IPS-18c (cell line): ENCODE measurements around the gene DTNBP1.

Experiments
- H3K4me3 ChIP-seq: 2 replicates; pipeline ENCODE4 v1.7.0; 2013; ENCODE audit warnings: low read depth, mild to moderate bottlenecking, low read length, moderate library complexity; ENCODE audit not compliant: insufficient read depth
- H3K9me3 ChIP-seq: one replicate; pipeline ENCODE4 v1.6.1; 2013; ENCODE audit warnings: mild to moderate bottlenecking, low read length, moderate library complexity; ENCODE audit not compliant: control insufficient read depth, insufficient read depth

The DTNBP1 gene

DNA sequence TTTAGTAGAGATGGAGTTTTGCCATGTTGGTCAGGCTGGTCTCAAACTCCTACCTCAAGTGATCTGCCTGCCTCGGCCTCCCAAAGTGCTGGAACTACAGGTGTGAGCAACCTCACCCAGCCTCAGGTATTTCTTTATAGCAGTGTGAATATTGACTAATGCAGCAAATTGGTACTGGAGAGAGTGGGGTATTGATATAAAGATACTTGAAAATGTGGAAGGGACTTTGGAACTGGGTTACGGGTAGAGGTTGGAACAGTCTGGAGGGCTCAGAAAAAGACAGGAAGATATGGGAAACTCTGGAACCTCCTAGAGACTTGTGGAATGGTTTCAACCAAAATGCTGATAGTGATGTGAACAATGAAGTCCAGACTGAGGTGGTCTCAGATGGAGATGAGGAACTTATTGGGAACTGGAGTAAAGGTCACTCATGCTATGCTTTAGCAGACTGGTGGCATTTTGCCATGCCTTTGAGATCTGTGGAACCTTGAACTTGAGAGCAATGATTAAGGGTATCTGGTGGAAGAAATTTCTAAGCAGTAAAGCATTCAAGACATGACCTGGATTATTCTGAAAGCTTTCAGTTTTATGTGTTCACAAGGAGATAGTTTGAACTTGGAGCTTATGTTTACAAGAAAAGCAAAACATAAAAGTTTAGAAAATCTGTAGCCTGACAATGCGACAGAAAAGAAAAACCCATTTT is 127.2 kb downstream of the DTNBP1 start:
- Histone ChIP-seq H3K4me3 (no peak overlapping the region), H3K9me3 (peaks cover 2% of the 10 kb centered on the region)

DNA sequence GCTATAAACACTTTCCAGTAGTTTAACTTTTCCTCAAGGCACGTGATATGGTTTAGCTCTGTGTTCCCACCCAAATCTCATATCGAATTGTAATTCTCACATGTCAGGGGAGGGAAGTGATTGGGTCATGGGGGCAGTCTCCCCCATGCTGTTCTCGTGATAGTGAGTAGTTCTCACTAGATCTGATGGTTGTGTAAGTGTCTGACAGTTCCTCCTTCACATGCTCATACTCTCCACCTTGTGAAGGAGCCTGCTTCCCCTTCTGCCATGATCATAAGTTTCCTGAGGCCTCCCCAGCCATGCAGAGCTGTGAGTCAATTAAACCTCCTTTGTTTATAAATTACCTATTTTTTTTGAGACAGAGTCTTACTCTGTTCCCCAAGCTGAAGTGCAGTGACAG is 127.9 kb downstream of the DTNBP1 start:
- Histone ChIP-seq H3K4me3 (no peak overlapping the region), H3K9me3 (peaks cover 2% of the 10 kb centered on the region)

DNA sequence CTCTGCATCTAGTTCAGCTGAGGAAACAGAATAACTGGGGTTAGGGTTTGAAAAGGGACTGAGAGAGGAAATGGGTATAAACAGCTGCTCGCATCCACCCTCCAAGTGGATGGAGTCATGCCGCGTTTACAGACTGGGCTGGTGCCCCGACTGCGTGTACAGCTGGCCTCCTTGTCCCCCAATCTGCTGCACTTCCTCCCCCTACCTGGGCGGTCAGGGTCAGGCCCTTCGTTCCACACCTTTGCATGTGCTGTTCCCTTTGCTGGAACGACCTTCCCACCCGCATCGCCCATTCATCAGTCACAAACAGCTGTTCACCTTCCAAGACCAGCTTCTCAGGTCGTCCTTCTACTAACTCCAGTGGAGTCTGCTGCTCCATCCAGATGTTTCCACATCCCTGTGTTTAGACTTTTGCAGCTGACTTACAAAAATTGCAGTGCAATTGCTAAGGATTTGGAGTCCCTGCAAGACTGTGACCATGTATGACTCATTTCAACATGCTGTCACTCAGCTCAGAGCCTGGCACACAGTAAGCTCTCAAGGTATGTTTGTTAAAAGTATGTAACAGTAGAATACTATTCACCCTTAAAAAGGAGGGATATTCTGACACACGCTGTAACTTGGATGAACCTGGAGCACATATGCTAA is 129.3 kb downstream of the DTNBP1 start:
- H3K4me3 ChIP-seq = no peak overlapping the region
- H3K9me3 ChIP-seq = peaks cover 2% of the 10 kb centered on the region

DNA sequence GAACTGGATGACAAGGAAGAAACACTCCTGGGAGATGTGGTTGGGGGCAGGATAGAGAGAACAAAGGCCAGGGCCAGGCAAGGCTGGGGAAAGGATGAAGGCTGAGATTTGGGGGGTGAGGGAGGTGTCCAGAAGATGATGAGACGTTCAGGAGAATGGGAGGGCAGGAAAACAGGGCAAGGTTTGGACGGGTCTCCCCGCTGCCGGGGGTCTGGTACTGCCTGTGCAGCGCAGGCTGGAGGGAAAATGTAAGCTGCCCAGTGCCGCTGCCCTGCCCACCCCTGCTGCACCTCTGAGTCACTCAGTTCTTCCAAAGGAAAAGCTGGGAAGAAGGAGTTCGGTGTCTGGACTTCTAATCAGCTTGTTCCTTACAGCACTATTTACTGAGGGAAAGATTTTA is 130.9 kb downstream of the DTNBP1 start:
- no peaks in the 10 kb centered on the region for H3K9me3 ChIP-seq
- no peak overlapping the region for H3K4me3 ChIP-seq

DNA sequence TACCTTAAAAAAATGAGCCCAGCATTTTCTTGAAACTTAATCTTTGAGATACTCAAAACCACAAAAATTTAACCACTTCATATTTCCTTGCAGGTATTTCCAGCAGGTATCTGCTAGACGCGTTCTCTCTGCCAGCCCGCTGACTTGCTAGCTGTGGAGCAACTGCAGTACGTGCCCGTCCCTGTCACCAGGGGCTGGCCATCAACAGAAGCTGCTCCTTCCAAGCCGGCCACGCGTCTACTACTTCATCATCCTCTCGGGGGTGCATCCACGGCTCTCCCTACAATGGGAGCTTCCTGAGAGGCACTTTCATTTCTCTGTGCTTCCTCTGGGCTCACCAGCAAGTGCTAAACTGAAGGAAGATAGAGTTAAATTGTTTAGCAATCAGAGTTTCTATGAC is 132.4 kb downstream of the DTNBP1 start:
- no peaks in the 10 kb centered on the region for H3K9me3 ChIP-seq
- no peak overlapping the region for H3K4me3 ChIP-seq

DNA sequence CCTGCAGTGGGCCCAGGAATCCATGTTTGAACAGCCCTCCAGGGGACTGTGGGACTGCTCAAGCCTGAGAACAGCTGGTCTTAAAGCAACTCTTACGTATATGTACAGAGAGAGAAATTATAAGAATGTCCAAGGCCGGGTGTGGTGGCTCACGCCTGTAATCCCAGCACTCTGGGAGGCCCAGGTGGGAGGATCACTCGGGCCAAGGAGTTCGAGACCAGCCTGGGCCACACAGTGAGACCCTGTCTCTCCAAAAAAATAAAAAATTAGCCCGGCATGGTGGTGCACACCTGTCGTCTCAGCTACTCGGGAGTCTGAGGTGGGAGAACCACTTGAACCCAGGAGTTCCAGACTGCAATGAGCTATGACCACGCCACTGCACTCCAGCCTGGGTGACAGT is 134.0 kb downstream of the DTNBP1 start:
- H3K9me3 ChIP-seq = no peaks in the 10 kb centered on the region
- no peak overlapping the region for H3K4me3 ChIP-seq

DNA sequence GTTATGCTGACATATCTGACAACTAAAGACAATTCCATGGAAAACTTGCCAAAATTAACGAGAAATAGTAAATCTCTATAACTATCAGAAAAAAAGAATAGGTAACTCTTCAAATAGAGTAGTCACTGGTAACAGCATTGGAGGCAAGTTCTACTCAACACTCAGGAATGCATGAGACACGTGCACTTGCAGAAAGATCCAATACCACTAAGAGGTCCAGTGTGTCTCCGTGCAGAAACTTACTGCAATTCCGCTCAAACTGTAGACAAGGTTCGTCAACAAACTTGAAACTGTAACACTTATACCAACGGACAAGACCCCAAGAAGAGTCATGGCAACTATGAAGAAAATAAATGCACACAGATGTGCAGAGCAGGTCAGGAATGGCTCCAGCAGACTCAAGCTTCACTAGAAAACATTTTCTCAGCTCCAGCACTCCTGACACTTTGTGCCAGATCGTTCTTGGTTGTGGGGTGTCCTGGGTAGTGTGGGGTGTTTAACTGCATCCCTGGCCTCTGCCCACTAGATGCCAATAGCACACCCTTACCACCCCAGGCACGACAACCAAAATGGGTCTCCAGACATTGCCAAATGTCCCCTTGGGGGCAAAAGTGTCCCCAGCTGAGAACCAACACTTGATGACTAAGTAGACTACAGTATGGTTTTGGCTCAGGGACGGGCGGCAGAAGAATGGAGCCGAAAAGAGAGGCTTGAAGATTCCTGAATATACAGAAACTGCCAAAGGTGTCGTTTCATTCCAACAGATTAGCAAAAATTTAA is 134.8 kb downstream of the DTNBP1 start:
- Histone ChIP-seq H3K9me3 (no peaks in the 10 kb centered on the region), H3K4me3 (no peak overlapping the region)

DNA sequence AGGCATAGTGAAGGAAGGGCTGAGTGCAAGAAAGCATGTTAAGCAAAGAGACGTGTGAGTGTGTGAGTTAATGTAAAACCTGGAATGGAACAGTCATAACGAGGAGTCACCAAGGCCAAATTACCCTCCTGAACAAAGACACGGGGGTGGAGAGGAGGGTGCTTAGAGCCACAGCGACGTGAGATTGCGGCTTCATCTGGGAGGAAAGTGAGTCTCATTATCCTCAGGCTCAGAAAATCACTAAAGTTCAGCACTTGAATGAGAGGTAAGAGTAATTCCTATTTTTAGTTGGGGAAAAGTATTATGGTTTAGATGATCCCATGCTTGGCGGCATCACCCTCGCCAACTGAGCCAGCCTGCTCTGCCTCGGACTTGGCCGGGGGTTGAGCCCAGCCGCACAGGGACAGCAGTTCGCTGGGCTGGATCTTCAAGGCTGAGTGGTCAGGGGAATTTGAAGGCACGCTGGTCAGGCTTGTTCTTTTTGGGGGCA is 136.6 kb downstream of the DTNBP1 start:
- no peaks in the 10 kb centered on the region for H3K9me3 ChIP-seq
- H3K4me3 ChIP-seq = no peak overlapping the region

DNA sequence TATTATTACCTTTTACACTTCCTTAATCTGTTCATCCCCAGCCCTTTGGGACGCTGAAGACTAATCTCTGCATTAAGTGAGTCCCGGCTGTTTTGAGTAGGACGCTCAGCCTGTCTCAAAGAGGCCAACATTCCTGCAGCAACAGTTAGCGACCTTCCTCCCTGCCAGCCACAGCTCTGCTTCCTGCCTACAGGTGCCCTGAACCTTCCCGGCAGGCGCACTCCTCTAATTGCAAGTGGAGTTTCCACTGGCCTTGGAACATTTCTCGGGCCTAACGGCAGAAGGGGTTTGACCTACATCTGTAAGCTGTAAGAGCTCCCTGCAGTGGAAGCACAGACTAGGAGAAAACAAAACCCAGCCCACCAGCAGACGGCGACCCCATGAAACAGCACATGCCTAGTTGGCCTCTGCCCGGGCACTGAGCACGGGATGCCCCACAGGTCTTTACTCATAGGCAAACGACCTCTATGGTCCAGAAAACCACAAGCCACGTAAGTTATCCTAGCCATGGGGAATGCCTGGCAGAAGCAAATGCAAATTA is 137.9 kb downstream of the DTNBP1 start:
- H3K9me3 ChIP-seq = no peaks in the 10 kb centered on the region
- no peak overlapping the region for H3K4me3 ChIP-seq

DNA sequence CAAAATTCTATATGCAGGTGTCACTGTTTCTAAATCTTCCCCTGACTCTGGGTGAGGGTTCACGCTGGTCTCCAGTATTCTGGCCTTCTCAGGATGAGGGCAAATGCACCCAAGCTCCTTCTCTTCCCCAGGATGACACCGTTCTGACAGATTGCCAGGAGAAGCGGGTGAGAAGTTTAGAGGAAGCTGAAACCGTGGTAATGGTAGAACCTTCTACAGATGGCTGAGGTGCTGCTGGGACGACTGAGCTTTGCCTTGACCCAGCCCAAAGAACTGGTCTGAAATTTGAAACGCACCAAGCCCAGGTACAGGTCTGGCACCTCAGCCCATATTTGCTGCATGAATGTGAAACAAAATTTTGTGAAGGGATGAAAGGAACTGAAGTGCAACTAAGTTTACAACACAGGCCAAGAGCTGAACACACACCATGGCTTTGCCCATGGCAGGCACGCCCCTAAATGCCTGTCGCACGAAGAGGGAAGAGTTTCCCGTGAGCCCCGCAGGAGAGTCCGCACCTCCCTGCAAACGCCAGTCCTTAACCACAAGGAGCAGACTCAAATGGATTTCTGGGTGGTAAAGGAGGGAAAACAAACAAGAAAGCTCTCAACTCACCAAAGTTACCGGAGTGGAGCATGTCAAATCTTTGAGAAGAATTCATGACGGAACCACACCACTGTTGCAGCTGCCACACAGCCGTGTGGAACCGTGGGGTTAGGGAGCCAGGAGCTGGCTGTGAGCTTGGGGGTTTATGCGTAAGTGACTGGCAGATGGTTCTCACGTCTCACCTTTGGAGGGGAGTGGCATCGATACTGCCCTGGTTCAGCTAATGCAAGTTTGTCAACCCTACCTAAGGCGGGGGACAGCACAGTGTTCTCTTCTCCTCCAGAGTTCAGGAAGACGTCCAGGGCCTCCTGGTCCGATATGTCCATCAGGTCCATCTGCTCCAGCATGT is 138.9 kb downstream of the DTNBP1 start:
- no peak overlapping the region for H3K4me3 ChIP-seq
- no peaks in the 10 kb centered on the region for H3K9me3 ChIP-seq

DNA sequence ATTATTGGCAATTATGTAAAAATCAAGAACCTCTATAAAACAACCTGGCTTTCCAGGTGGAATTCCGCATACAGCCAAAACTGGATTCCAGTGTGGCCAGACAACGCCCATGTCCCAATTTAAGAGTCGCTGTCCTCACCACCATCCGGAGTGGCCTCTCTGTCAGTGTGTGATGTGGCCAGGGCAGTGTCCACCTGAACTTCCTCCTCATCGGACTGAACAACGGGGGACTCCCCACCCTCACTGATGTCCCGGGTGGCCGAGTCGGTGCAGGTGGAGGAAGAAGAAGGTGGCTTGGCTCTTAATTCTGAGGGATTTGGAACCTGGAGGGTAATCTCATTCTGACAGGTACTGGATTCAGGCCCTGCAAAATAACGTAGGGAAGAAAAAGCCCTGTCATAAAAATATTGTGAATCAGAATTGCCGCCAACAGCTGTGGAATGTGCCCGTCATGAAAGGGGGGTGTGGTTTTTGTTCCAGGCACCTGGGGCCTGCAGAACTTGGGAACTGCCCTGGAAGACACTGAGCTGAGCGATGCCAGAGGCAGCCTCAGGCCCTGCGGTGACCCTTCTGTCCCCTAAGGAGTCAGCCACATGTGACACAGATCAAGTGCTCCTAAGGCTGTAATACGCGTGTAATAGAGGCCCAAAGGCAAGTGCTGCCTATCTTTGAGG is 139.8 kb downstream of the DTNBP1 start:
- Histone ChIP-seq H3K9me3 (no peaks in the 10 kb centered on the region), H3K4me3 (no peak overlapping the region)

DNA sequence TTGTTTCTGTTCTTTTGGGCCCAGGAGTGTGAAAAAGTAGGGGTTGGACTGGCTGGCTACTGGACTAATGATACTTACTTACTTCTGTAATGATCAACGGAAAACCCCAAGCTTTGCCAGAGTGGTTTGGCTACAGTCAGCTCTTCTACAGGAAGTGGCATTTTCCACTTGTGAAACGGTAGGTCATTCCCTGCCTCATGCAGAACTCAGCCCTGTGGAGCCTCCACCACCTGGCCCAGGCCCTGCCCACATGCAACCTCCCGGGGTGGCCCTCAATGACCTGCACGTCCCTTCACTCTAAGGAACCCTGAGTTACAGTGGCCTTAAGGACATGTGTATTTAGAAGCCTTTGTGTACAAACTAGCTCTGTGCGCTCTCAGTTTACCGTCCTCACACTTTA is 140.4 kb downstream of the DTNBP1 start:
- Histone ChIP-seq H3K9me3 (no peaks in the 10 kb centered on the region), H3K4me3 (no peak overlapping the region)

DNA sequence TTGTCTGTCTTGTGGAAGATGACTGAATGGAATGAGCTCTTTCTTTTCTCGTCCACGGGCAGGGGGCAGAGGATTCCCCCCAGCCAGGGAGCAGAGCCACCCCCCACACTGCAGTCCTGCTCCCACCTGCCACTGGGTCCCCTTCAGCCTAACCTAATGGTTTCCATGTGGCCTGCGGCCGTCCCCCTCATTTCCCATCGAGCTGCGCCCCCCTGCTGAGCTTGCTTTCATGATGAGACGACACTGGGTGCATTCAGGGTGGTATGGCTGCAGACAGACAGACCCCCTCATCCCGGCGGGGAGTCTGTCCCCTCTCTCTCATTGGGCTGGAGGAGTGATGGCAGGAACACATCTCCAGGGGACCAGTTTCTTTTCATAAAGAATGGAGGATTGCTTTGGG is 140.8 kb downstream of the DTNBP1 start:
- H3K9me3 ChIP-seq = no peaks in the 10 kb centered on the region
- H3K4me3 ChIP-seq = no peak overlapping the region

DNA sequence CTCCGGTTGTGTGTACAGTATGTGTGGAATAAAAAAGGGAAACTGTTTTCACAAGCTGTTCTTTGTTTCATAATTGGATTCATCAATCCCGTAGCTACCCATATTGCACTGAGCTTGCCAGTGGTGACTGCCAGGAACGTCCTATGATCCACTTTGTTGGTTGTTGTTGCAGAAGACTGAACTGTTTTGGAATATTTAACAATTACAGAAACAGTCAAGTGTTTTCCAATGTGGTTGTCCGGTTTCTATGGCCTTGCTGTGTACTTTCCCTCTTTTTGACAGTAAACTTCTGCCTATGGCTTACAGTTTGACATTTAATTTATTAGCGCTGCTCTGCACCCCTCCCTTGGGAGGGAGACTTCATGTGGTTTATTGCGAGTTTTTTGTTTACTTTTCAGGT is 141.2 kb downstream of the DTNBP1 start:
- Histone ChIP-seq H3K9me3 (no peaks in the 10 kb centered on the region), H3K4me3 (no peak overlapping the region)

DNA sequence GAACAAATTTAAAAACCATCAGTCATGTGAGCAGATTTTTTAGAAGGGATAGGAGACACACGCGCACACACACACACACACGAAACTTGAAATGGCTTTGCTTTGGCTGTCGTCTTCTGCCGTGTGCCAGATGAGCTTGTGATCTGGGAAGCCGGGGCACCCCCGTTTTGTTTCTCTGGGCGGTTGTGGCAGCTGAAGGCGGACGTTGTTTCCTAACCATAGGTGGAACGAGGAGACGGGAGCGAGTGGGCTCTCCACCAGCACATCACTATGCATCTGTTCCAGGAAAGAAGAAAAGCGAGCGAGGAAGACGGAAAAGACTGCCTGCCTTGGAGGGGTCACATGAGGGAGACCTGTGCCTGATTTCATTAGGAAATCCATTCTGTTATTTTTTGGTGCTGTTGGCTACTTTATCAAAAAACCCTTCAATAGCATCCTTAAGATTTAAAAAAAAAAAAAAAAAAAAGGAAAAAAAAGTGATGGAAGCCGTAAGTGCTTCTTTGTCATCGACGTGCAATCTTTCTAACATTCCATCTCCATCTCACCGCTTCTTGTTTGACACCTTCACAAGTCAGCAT is 142.1 kb downstream of the DTNBP1 start:
- no peaks in the 10 kb centered on the region for H3K9me3 ChIP-seq
- no peak overlapping the region for H3K4me3 ChIP-seq

DNA sequence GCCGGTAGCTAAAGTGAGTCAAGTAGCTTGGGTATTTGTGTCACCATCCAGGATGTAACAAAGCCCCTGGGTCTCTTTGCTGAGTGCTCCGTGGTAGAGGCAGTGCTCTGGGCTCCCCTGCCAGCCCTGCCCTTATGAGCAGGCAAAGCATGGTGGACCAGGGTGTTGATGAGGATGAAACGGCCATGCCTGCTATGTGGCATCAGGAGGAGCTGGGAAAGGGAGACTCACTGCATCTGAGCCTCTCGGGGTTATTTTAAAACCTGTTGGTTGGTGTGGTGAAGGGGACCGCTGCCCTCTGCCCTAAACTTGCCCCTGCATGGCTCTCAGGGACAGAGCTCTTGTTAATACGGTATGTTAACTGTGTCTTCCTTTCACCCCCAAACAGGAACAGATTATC is 143.1 kb downstream of the DTNBP1 start:
- no peak overlapping the region for H3K4me3 ChIP-seq
- no peaks in the 10 kb centered on the region for H3K9me3 ChIP-seq
